HG03439 (cell line): ENCODE data around the gene PPP1R14C.
"Not testable (repeated sequence)": the region's sequence is repeated elsewhere in the genome, so short reads cannot be mapped to it uniquely, and the experiment has no call there.

Experiments
- ATAC-seq: cut with Tn5 transposase; IDR thresholded peaks from one replicate; pipeline ENCODE4 v1.9.1; 2021; ENCODE audit warnings: mild to moderate bottlenecking, moderate library complexity; ENCODE audit not compliant: unreplicated experiment

The PPP1R14C gene

GRCh38 chr6:150137711-150138110 lies 5.1 kb upstream of the PPP1R14C start:
- ATAC-seq, result not testable (repeated sequence)

- ATAC-seq, result no peak
Observed at GRCh38 chr6:150138638-150139037, 4.2 kb upstream of the PPP1R14C start.

GRCh38 chr6:150139533-150139932 lies 3.3 kb upstream of the PPP1R14C start:
- ATAC-seq, result no peak

- no peak for ATAC-seq
Observed at GRCh38 chr6:150140236-150140969, 2.4 kb upstream of the PPP1R14C start.

- ATAC-seq, result no peak
Observed at GRCh38 chr6:150142097-150142669, 661 bp upstream of the PPP1R14C start.

- no peak for ATAC-seq
Observed at GRCh38 chr6:150143516-150144293, 861 bp downstream of the PPP1R14C start.

- ATAC-seq, result no peak
Observed at GRCh38 chr6:150144294-150144868, 1.5 kb downstream of the PPP1R14C start.

GRCh38 chr6:150145427-150145826 lies 2.6 kb downstream of the PPP1R14C start:
- ATAC-seq, result no peak

- ATAC-seq, result no peak
Observed at GRCh38 chr6:150145830-150146229, 3.0 kb downstream of the PPP1R14C start.

GRCh38 chr6:150146436-150146835 lies 3.6 kb downstream of the PPP1R14C start:
- ATAC-seq, result no peak

GRCh38 chr6:150149146-150149545 lies 6.3 kb downstream of the PPP1R14C start:
- no peak for ATAC-seq

GRCh38 chr6:150150458-150150820 lies 7.6 kb downstream of the PPP1R14C start:
- ATAC-seq, result no peak

GRCh38 chr6:150150821-150151646 lies 8.2 kb downstream of the PPP1R14C start:
- ATAC-seq, result no peak

GRCh38 chr6:150152891-150153876 lies 10.3 kb downstream of the PPP1R14C start:
- no peak for ATAC-seq

- ATAC-seq, result no peak
Observed at GRCh38 chr6:150153905-150154492, 11.2 kb downstream of the PPP1R14C start.

- no peak for ATAC-seq
Observed at GRCh38 chr6:150156460-150156859, 13.6 kb downstream of the PPP1R14C start.

- ATAC-seq, result no peak
Observed at GRCh38 chr6:150157081-150157480, 14.2 kb downstream of the PPP1R14C start.

- ATAC-seq, result no peak
Observed at GRCh38 chr6:150159757-150160156, 16.9 kb downstream of the PPP1R14C start.

- ATAC-seq, result no peak
Observed at GRCh38 chr6:150163970-150164369, 21.1 kb downstream of the PPP1R14C start.
